OCI-LY7 (cell line): Measurements from ENCODE around the gene RFNG.

ENCODE experiments used
- CTCF ChIP-seq: fragments of 200-600 bp; sonication (generic); conservative IDR thresholded peaks from 2 replicates; pipeline ENCODE4 v1.5.1; 2014; ENCODE audit warnings: mild to moderate bottlenecking, antibody characterized with exemption, low read length, moderate library complexity, mixed read lengths
- EZH2phosphoT487 ChIP-seq: fragments of 200-600 bp; sonication (generic); IDR thresholded peaks from 2 replicates; pipeline ENCODE4 v1.6.1; 2018; ENCODE audit warnings: low read depth, borderline replicate concordance, mild to moderate bottlenecking, mixed run types, antibody characterized with exemption, low read length, moderate library complexity, mixed read lengths

- TF ChIP-seq CTCF: no peak
- no peak for TF ChIP-seq EZH2phosphoT487
Observed at GRCh38 chr17:82049521-82049971, 2.1 kb downstream of the RFNG start.
